Activated CD4-positive, alpha-beta memory T cell treated with anti-CD3 and anti-CD28 coated beads for 36 hours (primary cell): ENCODE results near the gene IFITM1. TPM values are rescaled to one million over a fixed set of nuclear protein-coding genes. Genes with fewer than 3 reads are reported as not detected.
"Not testable (repeated sequence)": the region's sequence is repeated elsewhere in the genome, so short reads cannot be mapped to it uniquely, and the experiment has no call there.

ENCODE experiments used
- CTCF ChIA-PET: fragments of 350-600 bp; sonication (Branson Sonifier 250); formaldehyde crosslinking; loops from one replicate; lab custom pipeline; 2021; ENCODE audit warnings: antibody characterized with exemption, inconsistent platforms; lab: Charles Lee
- POLR2A ChIA-PET: fragments of 350-600 bp; sonication (Branson Sonifier 250); formaldehyde crosslinking; loops from one replicate; lab custom pipeline; 2021; ENCODE audit warnings: antibody characterized with exemption; lab: Charles Lee
- DNase-seq: peaks from one replicate; pipeline ENCODE4 v3.0.0-alpha.2; 2020
- H3K27ac Mint-ChIP-seq: one replicate; pipeline ENCODE4 v1.8.0; 2021; ENCODE audit warnings: mixed read lengths
- H3K27me3 Mint-ChIP-seq: one replicate; pipeline ENCODE4 v1.8.0; 2021; ENCODE audit warnings: mixed read lengths
- H3K36me3 Mint-ChIP-seq: one replicate; pipeline ENCODE4 v1.8.0; 2021; ENCODE audit warnings: mixed read lengths
- H3K4me1 Mint-ChIP-seq: one replicate; pipeline ENCODE4 v1.8.0; 2021; ENCODE audit warnings: low read depth, mixed read lengths
- H3K4me3 Mint-ChIP-seq: one replicate; pipeline ENCODE4 v1.8.0; 2021; ENCODE audit warnings: mild to moderate bottlenecking, mixed read lengths
- H3K9me3 Mint-ChIP-seq: one replicate; pipeline ENCODE4 v1.8.0; 2021; ENCODE audit warnings: mixed read lengths
- intact Hi-C: fragments of 100-400 bp; cut with micrococcal nuclease; formaldehyde crosslinking; loops from one replicate; pipeline ENCODE4 v1.15.1; 2023
- total RNA-seq, 2 experiments: library from RNA; stranded (reverse); gene quantifications; one replicate each; pipeline ENCODE4 v1.2.3, GENCODE V29; 2021

Gene IFITM1
- total RNA-seq, 2 experiments from 2014 or later = 195 to 200 TPM

GRCh38 chr11:324593-325517 lies 11.0 kb downstream of the IFITM1 start:
- H3K27me3 Mint-ChIP-seq, intact Hi-C loops, DNase-seq, H3K9me3 Mint-ChIP-seq, H3K4me3 Mint-ChIP-seq, H3K27ac Mint-ChIP-seq, H3K36me3 Mint-ChIP-seq: not testable (repeated sequence)
- peaks cover 50% of the 10 kb centered on the region for H3K4me1 Mint-ChIP-seq
- CTCF ChIA-PET = interaction anchor here (0.7 to 2.7 kb wide), 4 partner anchors 20 to 123 kb away, joined by 3 to 10 read pairs (median 3); no protein-coding TSS in a partner anchor
- POLR2A ChIA-PET = interaction anchor here (1.3 kb wide), 1 partner anchor 30 kb away, joined by 4 read pairs; no protein-coding TSS in a partner anchor

- H3K36me3 Mint-ChIP-seq = no peaks in the 10 kb centered on the region
- H3K27ac Mint-ChIP-seq = peak overlapping the region; percentile 93
- H3K9me3 Mint-ChIP-seq = peaks cover 5% of the 10 kb centered on the region
- POLR2A ChIA-PET = interaction anchor here (0.9 to 2.0 kb wide), 5 partner anchors 9 to 81 kb away, joined by 3 to 8 read pairs (median 6); partner anchors contain the start of gene IFITM1
- intact Hi-C loops = no loop called here
- DNase-seq = no peak
- H3K4me1 Mint-ChIP-seq = peaks cover 53% of the 10 kb centered on the region
- no peaks in the 10 kb centered on the region for H3K27me3 Mint-ChIP-seq
- no peak overlapping the region for H3K4me3 Mint-ChIP-seq
- CTCF ChIA-PET = interaction anchor here (0.7 to 2.7 kb wide), 4 partner anchors 20 to 33 kb away, joined by 3 to 10 read pairs (median 3); no protein-coding TSS in a partner anchor
Measured at GRCh38 chr11:325796-326591, 12.2 kb downstream of the IFITM1 start.

GRCh38 chr11:326592-326841 lies 12.7 kb downstream of the IFITM1 start:
- intact Hi-C loops = no loop called here
- Mint-ChIP-seq H3K27ac (peak overlapping the region; percentile 93), H3K4me1 (peaks cover 58% of the 10 kb centered on the region), H3K27me3 (no peaks in the 10 kb centered on the region), H3K4me3 (peak overlapping the region; percentile 61), H3K36me3 (no peaks in the 10 kb centered on the region), H3K9me3 (peaks cover 5% of the 10 kb centered on the region)
- POLR2A ChIA-PET = interaction anchor here (0.9 to 2.0 kb wide), 4 partner anchors 10 to 80 kb away, joined by 3 to 8 read pairs (median 7); partner anchors contain the start of gene IFITM1
- DNase-seq = no peak
- CTCF ChIA-PET = interaction anchor here (1.3 to 2.7 kb wide), 2 partner anchors 21 to 29 kb away, joined by 3 to 10 read pairs; no protein-coding TSS in a partner anchor

GRCh38 chr11:326842-327580 lies 13.2 kb downstream of the IFITM1 start:
- intact Hi-C loops = no loop called here
- Mint-ChIP-seq H3K27me3 (no peaks in the 10 kb centered on the region), H3K36me3 (no peaks in the 10 kb centered on the region), H3K9me3 (peaks cover 5% of the 10 kb centered on the region), H3K27ac (peak overlapping the region; percentile 93), H3K4me1 (peaks cover 63% of the 10 kb centered on the region), H3K4me3 (peak overlapping the region; percentile 61)
- ChIA-PET CTCF (interaction anchor here (0.9 to 2.7 kb wide), 6 partner anchors 21 to 122 kb away, joined by 3 to 10 read pairs (median 3); partner anchors contain the start of genes BET1L and RIC8A), POLR2A (interaction anchor here (0.9 to 2.0 kb wide), 4 partner anchors 10 to 80 kb away, joined by 3 to 8 read pairs (median 7); partner anchors contain the start of gene IFITM1)
- DNase-seq = peak; percentile 89

GRCh38 chr11:327581-327923 lies 13.7 kb downstream of the IFITM1 start:
- H3K4me1 Mint-ChIP-seq = peaks cover 63% of the 10 kb centered on the region
- no peaks in the 10 kb centered on the region for H3K27me3 Mint-ChIP-seq
- CTCF ChIA-PET = interaction anchor here (0.9 to 2.7 kb wide), 6 partner anchors 22 to 121 kb away, joined by 3 to 10 read pairs (median 3); partner anchors contain the start of genes BET1L and RIC8A
- peak overlapping the region; percentile 93 for H3K27ac Mint-ChIP-seq
- peaks cover 5% of the 10 kb centered on the region for H3K9me3 Mint-ChIP-seq
- POLR2A ChIA-PET = interaction anchor here (1.5 to 2.0 kb wide), 3 partner anchors 11 to 28 kb away, joined by 6 to 8 read pairs (median 8); partner anchors contain the start of gene IFITM1
- intact Hi-C loops = no loop called here
- H3K4me3 Mint-ChIP-seq = peak overlapping the region; percentile 50
- DNase-seq = no peak
- H3K36me3 Mint-ChIP-seq = no peaks in the 10 kb centered on the region

DNA sequence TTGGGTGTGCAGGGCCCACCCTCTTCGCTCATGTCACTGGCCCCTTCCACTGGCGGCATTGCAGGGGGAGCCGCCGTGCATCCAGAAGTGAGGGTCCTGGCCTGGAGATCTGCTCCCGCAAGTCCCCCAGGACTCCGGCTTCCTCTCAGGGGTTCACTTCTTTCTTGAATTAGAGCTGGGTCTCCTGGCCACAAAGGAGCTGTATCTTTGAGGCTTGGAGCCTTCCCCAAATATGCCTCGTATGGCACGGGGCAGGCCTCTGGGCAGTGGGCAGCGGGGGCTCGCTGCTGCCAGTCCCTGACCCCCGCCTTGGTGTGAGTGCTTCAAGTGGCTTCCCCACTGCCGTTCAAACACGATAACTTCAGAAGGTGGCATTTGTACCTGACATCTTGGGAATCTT lies 14.2 kb downstream of the IFITM1 start:
- ChIA-PET POLR2A (interaction anchor here (1.5 to 2.5 kb wide), 4 partner anchors 11 to 27 kb away, joined by 6 to 12 read pairs (median 8); partner anchors contain the start of gene IFITM1), CTCF (interaction anchor here (0.9 to 2.7 kb wide), 5 partner anchors 25 to 121 kb away, joined by 3 to 10 read pairs (median 3); partner anchors contain the start of genes BET1L and RIC8A)
- Mint-ChIP-seq H3K9me3 (peaks cover 5% of the 10 kb centered on the region), H3K27me3 (no peaks in the 10 kb centered on the region), H3K27ac (peak overlapping the region; percentile 18), H3K4me1 (peaks cover 65% of the 10 kb centered on the region), H3K4me3 (no peak overlapping the region), H3K36me3 (no peaks in the 10 kb centered on the region)
- intact Hi-C loops = no loop called here
- no peak for DNase-seq

- H3K4me3 Mint-ChIP-seq, H3K36me3 Mint-ChIP-seq, DNase-seq, intact Hi-C loops, H3K27me3 Mint-ChIP-seq, H3K9me3 Mint-ChIP-seq: not testable (repeated sequence)
- ChIA-PET POLR2A (interaction anchor here (0.9 to 2.5 kb wide), 2 partner anchors 12 to 27 kb away, joined by 3 to 12 read pairs; no protein-coding TSS in a partner anchor), CTCF (interaction anchor here (1.0 to 1.8 kb wide), 2 partner anchors 11 to 91 kb away, joined by 3 to 6 read pairs; no protein-coding TSS in a partner anchor)
- H3K27ac Mint-ChIP-seq = peak overlapping the region; percentile 77
- peaks cover 67% of the 10 kb centered on the region for H3K4me1 Mint-ChIP-seq
Measured at GRCh38 chr11:328516-329100, 14.8 kb downstream of the IFITM1 start.

DNA sequence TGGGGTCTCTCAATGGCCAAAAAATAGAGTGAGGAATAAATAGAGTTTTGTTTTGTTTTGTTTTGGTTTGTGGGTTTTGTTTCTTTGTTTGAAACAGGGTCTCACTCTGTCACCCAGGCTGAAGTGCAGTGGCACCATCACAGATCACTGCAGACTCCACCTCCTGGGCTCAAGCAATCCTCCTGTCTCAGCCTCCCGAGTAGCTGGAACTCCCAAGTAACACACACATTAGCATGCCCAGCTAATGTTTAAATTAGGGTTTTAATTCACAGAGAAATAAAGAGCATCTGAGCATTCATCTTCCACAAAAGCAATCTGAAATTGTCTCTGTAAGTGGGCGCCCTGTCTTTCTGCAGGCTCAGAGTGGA lies 16.0 kb downstream of the IFITM1 start:
- Mint-ChIP-seq H3K9me3 (peaks cover 5% of the 10 kb centered on the region), H3K36me3 (no peaks in the 10 kb centered on the region), H3K4me1 (peaks cover 61% of the 10 kb centered on the region), H3K27me3 (no peaks in the 10 kb centered on the region), H3K4me3 (peak overlapping the region; percentile 49), H3K27ac (peak overlapping the region; percentile 77)
- POLR2A ChIA-PET = interaction anchor here (0.9 to 2.5 kb wide), 2 partner anchors 13 to 26 kb away, joined by 3 to 12 read pairs; no protein-coding TSS in a partner anchor
- DNase-seq = no peak
- intact Hi-C loops = no loop called here
- CTCF ChIA-PET = interaction anchor here (1.0 to 1.8 kb wide), 4 partner anchors 10 to 92 kb away, joined by 3 to 6 read pairs (median 4); no protein-coding TSS in a partner anchor

GRCh38 chr11:330307-330693 lies 16.5 kb downstream of the IFITM1 start:
- ChIA-PET POLR2A (interaction anchor here (2.5 kb wide), 1 partner anchor 25 kb away, joined by 12 read pairs; no protein-coding TSS in a partner anchor), CTCF (interaction anchor here (1.3 to 1.8 kb wide), 3 partner anchors 9 to 80 kb away, joined by 3 to 6 read pairs (median 4); no protein-coding TSS in a partner anchor)
- intact Hi-C loops = no loop called here
- H3K9me3 Mint-ChIP-seq = peaks cover 5% of the 10 kb centered on the region
- DNase-seq = no peak
- H3K4me1 Mint-ChIP-seq = peaks cover 59% of the 10 kb centered on the region
- no peaks in the 10 kb centered on the region for H3K27me3 Mint-ChIP-seq
- peak overlapping the region; percentile 77 for H3K27ac Mint-ChIP-seq
- no peaks in the 10 kb centered on the region for H3K36me3 Mint-ChIP-seq
- no peak overlapping the region for H3K4me3 Mint-ChIP-seq

DNA sequence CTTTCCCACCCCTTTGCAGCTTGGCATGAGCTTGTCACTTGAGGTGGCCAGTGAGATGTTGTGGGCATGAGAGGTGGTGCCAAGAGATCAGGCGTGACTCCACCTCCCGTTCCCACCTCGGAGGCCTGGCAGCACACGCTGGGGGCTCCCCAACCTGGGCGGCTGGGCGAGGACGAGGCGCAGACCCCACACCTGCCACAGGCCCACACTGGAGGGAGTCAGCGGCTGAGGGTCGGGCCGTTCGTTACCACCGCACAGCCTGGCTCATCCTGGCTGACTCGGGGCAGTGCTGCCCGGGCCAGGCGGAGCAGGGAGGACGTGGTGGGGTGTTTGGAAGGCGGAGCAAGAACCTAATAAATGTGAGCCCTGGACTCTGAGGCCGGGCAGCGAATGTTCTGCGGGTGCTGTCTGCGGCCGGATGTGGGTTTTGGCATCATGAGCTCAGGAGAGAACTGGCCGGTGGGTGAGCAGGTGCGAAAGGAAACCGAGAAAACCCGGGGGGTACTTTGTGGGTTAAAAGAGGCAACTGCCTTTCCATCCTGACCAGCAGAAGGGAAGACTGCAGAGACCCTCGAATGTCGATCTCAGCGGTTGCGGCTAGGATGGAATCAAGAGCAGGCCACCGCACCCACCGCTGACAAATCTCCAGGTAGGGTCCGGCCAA lies 17.0 kb downstream of the IFITM1 start:
- POLR2A ChIA-PET = no interaction called here
- Mint-ChIP-seq H3K36me3 (no peaks in the 10 kb centered on the region), H3K4me3 (peak overlapping the region; percentile 29), H3K9me3 (peaks cover 5% of the 10 kb centered on the region), H3K4me1 (peaks cover 55% of the 10 kb centered on the region), H3K27ac (peak overlapping the region; percentile 28), H3K27me3 (no peaks in the 10 kb centered on the region)
- peak; percentile 62 for DNase-seq
- intact Hi-C loops = no loop called here
- CTCF ChIA-PET = interaction anchor here (1.3 to 1.8 kb wide), 3 partner anchors 9 to 81 kb away, joined by 3 to 6 read pairs (median 4); no protein-coding TSS in a partner anchor
